GM12801 (cell line): Measurements from ENCODE around the gene HES1.

Experiments used
- CTCF ChIP-seq: IDR thresholded peaks from one replicate; pipeline ENCODE4 v1.5.1; 2011; ENCODE audit warnings: control low read depth; ENCODE audit not compliant: insufficient read length; ENCODE audit errors: extremely low read depth

The HES1 gene

GRCh38 chr3:194158942-194159439 is 23.0 kb downstream of the HES1 start:
- no peak for TF ChIP-seq CTCF

GRCh38 chr3:194160158-194160557 is 24.2 kb downstream of the HES1 start:
- no peak for TF ChIP-seq CTCF

GRCh38 chr3:194161131-194162045 is 25.4 kb downstream of the HES1 start:
- TF ChIP-seq CTCF = no peak

GRCh38 chr3:194162070-194162678 is 26.2 kb downstream of the HES1 start:
- TF ChIP-seq CTCF = no peak

- no peak for TF ChIP-seq CTCF
Observed at GRCh38 chr3:194162817-194163584, 27.1 kb downstream of the HES1 start.

- TF ChIP-seq CTCF = no peak
Observed at GRCh38 chr3:194163697-194164096, 27.7 kb downstream of the HES1 start.

- no peak for TF ChIP-seq CTCF
Observed at GRCh38 chr3:194164861-194165260, 28.9 kb downstream of the HES1 start.
